MM.1S (cell line): ENCODE measurements around the gene TAF1B.

Source experiments
- DNase-seq: peaks from one replicate; pipeline ENCODE4 v3.0.0-alpha.2; 2015
- H2AFZ ChIP-seq: fragments of 300-600 bp; sonication (generic); 2 replicates; pipeline ENCODE4 v1.6.0; 2016; ENCODE audit warnings: antibody characterized with exemption, low read length
- H3F3A ChIP-seq: fragments of 300-600 bp; sonication (generic); 2 replicates; pipeline ENCODE4 v1.6.1; 2016; ENCODE audit warnings: mild to moderate bottlenecking, antibody characterized with exemption, low read length, moderate library complexity, mixed read lengths; ENCODE audit not compliant: insufficient read depth
- H3K27ac ChIP-seq: fragments of 300-600 bp; sonication (generic); 2 replicates; pipeline ENCODE4 v1.5.1; 2016; ENCODE audit warnings: mild to moderate bottlenecking, low read length
- H3K27me3 ChIP-seq: fragments of 300-600 bp; sonication (generic); replicated peaks from 2 replicates; pipeline ENCODE4 v1.6.0; 2016; ENCODE audit warnings: low read length; ENCODE audit not compliant: insufficient read depth
- H3K36me3 ChIP-seq: fragments of 300-600 bp; sonication (generic); replicated peaks from 2 replicates; pipeline ENCODE4 v1.6.1; 2016; ENCODE audit warnings: mild to moderate bottlenecking, low read length, mixed read lengths; ENCODE audit not compliant: insufficient read depth
- H3K4me1 ChIP-seq: fragments of 300-600 bp; sonication (generic); 2 replicates; pipeline ENCODE4 v1.6.1; 2016; ENCODE audit warnings: low read length, mixed read lengths
- H3K4me2 ChIP-seq: fragments of 300-600 bp; sonication (generic); 2 replicates; pipeline ENCODE4 v1.6.0; 2016; ENCODE audit warnings: low read depth, low read length
- H3K4me3 ChIP-seq: fragments of 300-600 bp; sonication (generic); 2 replicates; pipeline ENCODE4 v1.5.1; 2016; ENCODE audit warnings: low read length, mixed read lengths
- H3K79me2 ChIP-seq: fragments of 300-600 bp; sonication (generic); 2 replicates; pipeline ENCODE4 v1.6.1; 2016; ENCODE audit warnings: mixed run types, low read length, mixed read lengths
- H3K9ac ChIP-seq: fragments of 300-600 bp; sonication (generic); 2 replicates; pipeline ENCODE4 v1.6.1; 2016; ENCODE audit warnings: low read length, mixed read lengths
- H3K9me2 ChIP-seq: fragments of 300-600 bp; sonication (generic); replicated peaks from 2 replicates; pipeline ENCODE4 v1.6.1; 2016; ENCODE audit warnings: mild to moderate bottlenecking, low read length, mixed read lengths; ENCODE audit not compliant: insufficient read depth
- H3K9me3 ChIP-seq: fragments of 300-600 bp; sonication (generic); replicated peaks from 2 replicates; pipeline ENCODE4 v1.6.1; 2016; ENCODE audit warnings: mild to moderate bottlenecking, low read length, mixed read lengths; ENCODE audit not compliant: insufficient read depth
- H4K20me1 ChIP-seq: fragments of 300-600 bp; sonication (generic); 2 replicates; pipeline ENCODE4 v1.6.1; 2016; ENCODE audit warnings: mild to moderate bottlenecking, low read length, moderate library complexity, mixed read lengths; ENCODE audit not compliant: insufficient read depth
- CTCF ChIP-seq: fragments of 300-600 bp; sonication (generic); IDR thresholded peaks from 2 replicates; pipeline ENCODE4 v1.5.1; 2016; ENCODE audit warnings: antibody characterized with exemption, low read length, mixed read lengths
- EZH2 ChIP-seq: fragments of 300-600 bp; sonication (generic); optimal IDR thresholded peaks from 2 replicates; pipeline ENCODE3; 2017; ENCODE audit warnings: low read depth, mild to moderate bottlenecking, antibody characterized with exemption, low read length, mixed read lengths
- EZH2phosphoT487 ChIP-seq: fragments of 300-600 bp; sonication (generic); IDR thresholded peaks from 2 replicates; pipeline ENCODE4 v1.6.1; 2018; ENCODE audit warnings: antibody characterized with exemption, low read length

The TAF1B gene

GRCh38 chr2:9837451-9837850 is 5.8 kb upstream of the TAF1B start:
- Histone ChIP-seq H3K9me2 (no peaks in the 10 kb centered on the region), H3K27me3 (no peaks in the 10 kb centered on the region), H3K9ac (no peak overlapping the region), H3K27ac (no peak overlapping the region), H3K79me2 (no peaks in the 10 kb centered on the region), H3K9me3 (no peaks in the 10 kb centered on the region), H3K4me1 (no peaks in the 10 kb centered on the region), H2AFZ (no peak overlapping the region), H3F3A (peaks cover under 1% of the 10 kb centered on the region), H3K4me2 (no peak overlapping the region), H4K20me1 (no peaks in the 10 kb centered on the region), H3K4me3 (no peak overlapping the region), H3K36me3 (no peaks in the 10 kb centered on the region)
- TF ChIP-seq EZH2 (no peak), CTCF (no peak), EZH2phosphoT487 (no peak)
- DNase-seq, result no peak

GRCh38 chr2:9838391-9838790 is 4.9 kb upstream of the TAF1B start:
- H3K9me3 ChIP-seq, result no peaks in the 10 kb centered on the region
- H3K79me2 ChIP-seq, result no peaks in the 10 kb centered on the region
- peaks cover 7% of the 10 kb centered on the region for H3F3A ChIP-seq
- no peaks in the 10 kb centered on the region for H3K9me2 ChIP-seq
- no peak overlapping the region for H2AFZ ChIP-seq
- no peaks in the 10 kb centered on the region for H4K20me1 ChIP-seq
- no peak overlapping the region for H3K4me2 ChIP-seq
- no peak overlapping the region for H3K27ac ChIP-seq
- no peak overlapping the region for H3K9ac ChIP-seq
- no peaks in the 10 kb centered on the region for H3K36me3 ChIP-seq
- no peak for DNase-seq
- no peaks in the 10 kb centered on the region for H3K4me1 ChIP-seq
- no peak for TF ChIP-seq CTCF
- H3K27me3 ChIP-seq, result no peaks in the 10 kb centered on the region
- no peak overlapping the region for H3K4me3 ChIP-seq

GRCh38 chr2:9842487-9843228 is 616 bp upstream of the TAF1B start:
- H3F3A ChIP-seq, result peaks cover 23% of the 10 kb centered on the region
- TF ChIP-seq EZH2phosphoT487, result no peak
- TF ChIP-seq CTCF, result no peak
- TF ChIP-seq EZH2, result no peak
- no peaks in the 10 kb centered on the region for H3K9me2 ChIP-seq
- H3K9ac ChIP-seq, result peak overlapping the region; percentile 74; the same call in 1 of the 2 replicates
- H3K27me3 ChIP-seq, result no peaks in the 10 kb centered on the region
- H3K79me2 ChIP-seq, result peaks cover 36% of the 10 kb centered on the region
- peak overlapping the region; percentile 86 for H3K4me3 ChIP-seq
- H4K20me1 ChIP-seq, result no peaks in the 10 kb centered on the region
- no peaks in the 10 kb centered on the region for H3K36me3 ChIP-seq
- H3K4me2 ChIP-seq, result peak overlapping the region; percentile 91
- no peaks in the 10 kb centered on the region for H3K9me3 ChIP-seq
- H2AFZ ChIP-seq, result peak overlapping the region; percentile 87
- no peak for DNase-seq
- peaks cover 7% of the 10 kb centered on the region for H3K4me1 ChIP-seq
- H3K27ac ChIP-seq, result peak overlapping the region; percentile 81; the same call in 1 of the 2 replicates
